SK-N-MC (cell line): Measurements from ENCODE around the gene ZSCAN31.

Experiments
- DNase-seq: peaks from one replicate; pipeline ENCODE4 v3.0.0-alpha.2; 2011; ENCODE audit warnings: low read depth, low spot score
- H3K27ac ChIP-seq: fragments of 200-600 bp; sonication (generic); 2 replicates; pipeline ENCODE4 v1.5.1; 2016; ENCODE audit warnings: mixed run types
- H3K36me3 ChIP-seq: fragments of 200-600 bp; sonication (generic); 2 replicates; pipeline ENCODE4 v1.6.1; 2017; ENCODE audit warnings: antibody characterized with exemption, low read length, mixed read lengths; ENCODE audit not compliant: insufficient read depth
- H3K4me3 ChIP-seq: fragments of 200-600 bp; sonication (generic); 2 replicates; pipeline ENCODE4 v1.5.1; 2016
- H3K9ac ChIP-seq: fragments of 200-600 bp; sonication (generic); 2 replicates; pipeline ENCODE4 v1.8.0; 2017; ENCODE audit warnings: mixed run types, mixed read lengths; ENCODE audit not compliant: insufficient read length
- H3K9me3 ChIP-seq: fragments of 200-600 bp; sonication (generic); 2 replicates; pipeline ENCODE4 v1.6.1; 2017; ENCODE audit warnings: low read depth, mild to moderate bottlenecking, antibody characterized with exemption, low read length, moderate library complexity, mixed read lengths
- EZH2 ChIP-seq: fragments of 200-600 bp; sonication (generic); IDR thresholded peaks from one replicate; pipeline ENCODE4 v1.6.1; 2017; ENCODE audit warnings: antibody characterized with exemption
- FOXP2 ChIP-seq: optimal IDR thresholded peaks from 2 replicates; pipeline ENCODE3; 2011; ENCODE audit warnings: mild to moderate bottlenecking, moderate library complexity; ENCODE audit not compliant: insufficient read depth; ENCODE audit errors: extremely low read length, control extremely low read depth
- POLR2AphosphoS5 ChIP-seq: IDR thresholded peaks from 2 replicates; pipeline ENCODE4 v1.6.1; 2012; ENCODE audit warnings: mild to moderate bottlenecking, low read depth, low read length, borderline replicate concordance

The ZSCAN31 gene

GRCh38 chr6:28277746-28278145, 58.2 kb downstream of the ZSCAN31 start:
- peaks cover 41% of the 10 kb centered on the region for H3K36me3 ChIP-seq
- no peak overlapping the region for H3K4me3 ChIP-seq
- H3K27ac ChIP-seq, result no peak overlapping the region
- no peaks in the 10 kb centered on the region for H3K9me3 ChIP-seq
- no peak for DNase-seq
- no peak overlapping the region for H3K9ac ChIP-seq
- TF ChIP-seq EZH2, result no peak
- TF ChIP-seq POLR2AphosphoS5, result no peak
- no peak for TF ChIP-seq FOXP2

DNA sequence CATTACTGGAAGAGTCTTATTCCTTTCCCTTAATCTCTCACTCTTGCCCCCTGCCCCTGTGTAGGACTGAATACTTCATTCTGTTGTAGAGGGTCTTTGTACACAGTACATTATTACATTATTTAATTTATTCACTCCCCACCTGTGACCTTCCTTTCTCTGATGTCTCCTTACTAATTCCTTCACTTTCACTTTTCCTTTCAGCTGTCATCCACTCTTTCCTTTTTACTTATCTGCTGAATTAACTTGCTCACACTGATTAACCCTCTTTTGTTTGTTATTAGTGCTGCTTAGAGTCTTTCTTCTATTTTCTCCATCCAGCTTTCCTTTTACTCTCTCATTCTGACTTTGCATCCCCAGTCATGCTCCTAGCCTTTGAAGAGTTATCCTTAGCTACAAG, 61.1 kb downstream of the ZSCAN31 start:
- H3K27ac ChIP-seq, result no peak overlapping the region
- TF ChIP-seq POLR2AphosphoS5 (no peak), FOXP2 (no peak), EZH2 (no peak)

More for the DNA sequence above, 61.1 kb downstream of the ZSCAN31 start:
- DNase-seq, result no peak
- Histone ChIP-seq H3K9ac (no peak overlapping the region), H3K4me3 (no peak overlapping the region), H3K36me3 (peaks cover 52% of the 10 kb centered on the region), H3K9me3 (no peaks in the 10 kb centered on the region)
